HEK293 (cell line): Measurements from ENCODE around the gene CEMP1.

Source experiments
- CTCF ChIA-PET: fragments of 350-600 bp; formaldehyde crosslinking; extraction: SDS; loops from one replicate; lab custom pipeline; 2021; ENCODE audit warnings: antibody characterized with exemption; lab: Yijun Ruan, JAX
- POLR2A ChIA-PET: fragments of 300-600 bp; formaldehyde crosslinking; extraction: SDS; loops from one replicate; lab custom pipeline; 2020; ENCODE audit warnings: antibody characterized with exemption, inconsistent platforms; lab: Yijun Ruan, JAX
- H3K27ac ChIP-seq: fragments of 200-500 bp; sonication (Bioruptor generic); 2 replicates; pipeline ENCODE4 v1.5.1; 2014; ENCODE audit warnings: low read depth, low read length, control low read depth, inconsistent platforms; ENCODE audit errors: extremely low read depth
- H3K36me3 ChIP-seq, 2 experiments: fragments of 200-500 bp in 1 of 2; sonication (Bioruptor generic) in 1 of 2; 1 replicate in 1 of 2; 2 replicates in 1 of 2; pipeline ENCODE4 v1.5.1; 2014 to 2017; ENCODE audit warnings: inconsistent platforms in 2 of 2, low read length in 2 of 2; ENCODE audit not compliant: control insufficient read depth in 2 of 2, insufficient read depth in 1 of 2
- H3K4me1 ChIP-seq: fragments of 200-500 bp; sonication (Bioruptor generic); 2 replicates; pipeline ENCODE4 v1.5.1; 2014; ENCODE audit warnings: mild to moderate bottlenecking, low read length, inconsistent platforms; ENCODE audit not compliant: control insufficient read depth, insufficient read depth
- H3K4me3 ChIP-seq: 2 replicates; pipeline ENCODE4 v1.5.1; 2011; ENCODE audit warnings: low read depth, mild to moderate bottlenecking, control low read depth, low read length, moderate library complexity
- H3K9me3 ChIP-seq: fragments of 200-500 bp; sonication (Bioruptor generic); 2 replicates; pipeline ENCODE4 v1.5.1; 2014; ENCODE audit warnings: low read depth, low read length, inconsistent platforms; ENCODE audit not compliant: control insufficient read depth, insufficient read depth
- ELK4 ChIP-seq: IDR thresholded peaks from 2 replicates; pipeline ENCODE4 v1.6.1; 2011; ENCODE audit warnings: mild to moderate bottlenecking, low read depth, low read length, borderline replicate concordance
- KLF7 ChIP-seq: fragments of 450-650 bp; formaldehyde crosslinking; IDR thresholded peaks from 2 replicates; pipeline ENCODE4 v1.5.1; 2016; ENCODE audit warnings: missing biosample characterization, missing genetic modification characterization, borderline replicate concordance
- PRDM1 ChIP-seq: fragments of 450-650 bp; formaldehyde crosslinking; IDR thresholded peaks from 2 replicates; pipeline ENCODE4; 2016; ENCODE audit warnings: missing biosample characterization, missing genetic modification characterization
- YY2 ChIP-seq: fragments of 450-650 bp; formaldehyde crosslinking; IDR thresholded peaks from 2 replicates; pipeline ENCODE4 v1.5.1; 2016; ENCODE audit warnings: missing biosample characterization, missing genetic modification characterization
- ZBTB21 ChIP-seq: fragments of 450-650 bp; formaldehyde crosslinking; IDR thresholded peaks from 2 replicates; pipeline ENCODE4 v1.5.1; 2017; ENCODE audit warnings: missing biosample characterization, missing genetic modification characterization
- ZBTB26 ChIP-seq: fragments of 450-650 bp; formaldehyde crosslinking; optimal IDR thresholded peaks from 2 replicates; pipeline ENCODE3; 2016; ENCODE audit warnings: missing biosample characterization, mild to moderate bottlenecking, missing genetic modification characterization
- ZFP37 ChIP-seq: fragments of 450-650 bp; formaldehyde crosslinking; IDR thresholded peaks from 2 replicates; pipeline ENCODE4 v1.5.1; 2016; ENCODE audit warnings: missing biosample characterization, missing genetic modification characterization
- ZIC2 ChIP-seq: fragments of 450-650 bp; formaldehyde crosslinking; IDR thresholded peaks from 2 replicates; pipeline ENCODE4 v1.5.1; 2016; ENCODE audit warnings: missing biosample characterization, missing genetic modification characterization
- ZNF274 ChIP-seq, 2 experiments: fragments of 200-500 bp in 1 of 2; fragments of 450-650 bp in 1 of 2; sonication (Bioruptor generic) in 1 of 2; formaldehyde crosslinking in 1 of 2; IDR thresholded peaks; 2 replicates each; pipeline versions ENCODE4 v1.5.1 to v1.6.1; 2014 to 2016; ENCODE audit warnings: borderline replicate concordance in 1 of 2, inconsistent platforms in 1 of 2, low read length in 1 of 2, missing biosample characterization in 1 of 2, missing genetic modification characterization in 1 of 2
- ZNF292 ChIP-seq: fragments of 450-650 bp; formaldehyde crosslinking; IDR thresholded peaks from 2 replicates; pipeline ENCODE4 v1.5.1; 2016; ENCODE audit warnings: low read depth, missing biosample characterization, missing genetic modification characterization, borderline replicate concordance
- ZNF311 ChIP-seq: fragments of 450-650 bp; formaldehyde crosslinking; IDR thresholded peaks from 2 replicates; pipeline ENCODE4 v1.5.1; 2017; ENCODE audit warnings: missing biosample characterization, missing genetic modification characterization, borderline replicate concordance
- ZNF354C ChIP-seq: fragments of 450-650 bp; formaldehyde crosslinking; IDR thresholded peaks from 2 replicates; pipeline ENCODE4 v1.5.1; 2016; ENCODE audit warnings: missing biosample characterization, missing genetic modification characterization, low read depth, borderline replicate concordance
- ZNF391 ChIP-seq: fragments of 450-650 bp; formaldehyde crosslinking; IDR thresholded peaks from 2 replicates; pipeline ENCODE4 v1.5.1; 2016; ENCODE audit warnings: low read depth, missing biosample characterization, missing genetic modification characterization, borderline replicate concordance
- ZNF658 ChIP-seq: fragments of 450-650 bp; formaldehyde crosslinking; IDR thresholded peaks from 2 replicates; pipeline ENCODE4; 2016; ENCODE audit warnings: missing biosample characterization, missing genetic modification characterization
- ZNF843 ChIP-seq: fragments of 450-650 bp; formaldehyde crosslinking; IDR thresholded peaks from 2 replicates; pipeline ENCODE4 v1.5.1; 2016; ENCODE audit warnings: missing biosample characterization, missing genetic modification characterization
- ZSCAN16 ChIP-seq: fragments of 450-650 bp; formaldehyde crosslinking; IDR thresholded peaks from 2 replicates; pipeline ENCODE4 v1.5.1; 2016; ENCODE audit warnings: missing biosample characterization, missing genetic modification characterization
- ZSCAN4 ChIP-seq: fragments of 450-650 bp; formaldehyde crosslinking; IDR thresholded peaks from 2 replicates; pipeline ENCODE4 v1.5.1; 2017; ENCODE audit warnings: missing biosample characterization, missing genetic modification characterization
- TF ChIP-seq, protein P1 (sequence below): fragments of 450-650 bp; formaldehyde crosslinking; IDR thresholded peaks from 2 replicates; pipeline ENCODE4 v1.5.1; 2017; ENCODE audit warnings: missing biosample characterization, missing genetic modification characterization
- TF ChIP-seq, protein P2 (sequence below): fragments of 450-650 bp; formaldehyde crosslinking; IDR thresholded peaks from 2 replicates; pipeline ENCODE4 v1.5.1; 2016; ENCODE audit warnings: missing biosample characterization, missing genetic modification characterization
- TF ChIP-seq, protein P3 (sequence below): fragments of 450-650 bp; formaldehyde crosslinking; IDR thresholded peaks from 2 replicates; pipeline ENCODE4 v1.5.1; 2016; ENCODE audit warnings: missing biosample characterization, missing genetic modification characterization

CEMP1 gene

DNA sequence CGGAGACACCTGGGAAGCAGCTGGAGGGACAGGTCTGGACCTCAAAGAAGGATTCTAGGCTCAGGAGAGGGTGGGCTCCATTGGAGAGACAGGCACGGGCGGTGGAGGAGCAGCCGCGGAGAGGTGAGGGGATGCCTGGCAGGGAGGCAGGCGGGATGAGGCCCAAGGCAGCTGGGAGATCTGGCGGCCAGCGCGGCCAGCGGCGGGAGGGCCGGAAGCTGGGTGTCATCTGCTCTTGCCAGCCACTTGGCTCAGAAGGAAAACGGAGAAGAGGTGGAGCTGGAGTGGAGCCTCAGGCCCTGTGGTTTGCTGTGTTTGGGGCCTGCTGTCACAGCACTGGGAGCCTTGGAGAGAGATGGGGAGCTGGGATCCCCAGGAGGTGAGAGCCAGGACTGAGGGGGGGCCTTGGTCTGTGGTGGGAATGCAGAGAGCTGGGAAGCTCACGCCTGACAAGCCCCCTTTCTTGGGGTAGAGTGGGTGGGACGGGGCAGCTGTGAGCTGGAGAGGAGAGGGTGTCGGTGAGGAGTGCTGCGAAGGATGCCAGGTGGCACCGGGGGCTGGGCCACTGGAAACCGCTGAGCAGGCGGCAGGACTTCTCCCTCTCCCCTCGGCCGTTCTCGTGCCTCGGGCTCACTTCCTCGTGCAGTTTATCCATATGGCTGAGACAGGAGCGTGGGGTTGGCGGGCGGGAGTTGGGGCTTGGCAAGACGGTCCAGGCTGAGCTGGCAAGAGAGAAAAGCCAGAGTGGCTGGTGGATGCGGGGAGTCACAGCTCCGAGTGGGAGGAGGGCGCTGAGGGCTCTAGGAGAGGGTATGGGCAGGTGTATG is 48.3 kb downstream of the CEMP1 start:
- Histone ChIP-seq H3K4me3 (no peak overlapping the region), H3K9me3 (no peaks in the 10 kb centered on the region), H3K27ac (no peak overlapping the region), H3K36me3 (peaks cover 0 to 4% of the 10 kb centered on the region in 2 experiments; a peak in 1 of 3 replicates), H3K4me1 (no peaks in the 10 kb centered on the region; the same call in 1 of the 2 replicates)
- ChIA-PET CTCF (interaction anchor here (1.8 kb wide), 1 partner anchor 18 kb away, joined by 7 read pairs; no protein-coding TSS in a partner anchor), POLR2A (interaction anchor here (1.0 kb wide), 1 partner anchor 13 kb away, joined by 3 read pairs; no protein-coding TSS in a partner anchor)
- TF ChIP-seq ZNF354C (no peak), ZNF292 (tag by site-specific recombination) (no peak), ZSCAN16 (tag by site-specific recombination) (no peak), ZFP37 (tag by site-specific recombination) (no peak), ZBTB26 (peak; percentile 8), ZIC2 (tag by site-specific recombination) (peak; percentile 48), ZBTB21 (tag by site-specific recombination) (no peak)
- TF ChIP-seq, protein P1, sequence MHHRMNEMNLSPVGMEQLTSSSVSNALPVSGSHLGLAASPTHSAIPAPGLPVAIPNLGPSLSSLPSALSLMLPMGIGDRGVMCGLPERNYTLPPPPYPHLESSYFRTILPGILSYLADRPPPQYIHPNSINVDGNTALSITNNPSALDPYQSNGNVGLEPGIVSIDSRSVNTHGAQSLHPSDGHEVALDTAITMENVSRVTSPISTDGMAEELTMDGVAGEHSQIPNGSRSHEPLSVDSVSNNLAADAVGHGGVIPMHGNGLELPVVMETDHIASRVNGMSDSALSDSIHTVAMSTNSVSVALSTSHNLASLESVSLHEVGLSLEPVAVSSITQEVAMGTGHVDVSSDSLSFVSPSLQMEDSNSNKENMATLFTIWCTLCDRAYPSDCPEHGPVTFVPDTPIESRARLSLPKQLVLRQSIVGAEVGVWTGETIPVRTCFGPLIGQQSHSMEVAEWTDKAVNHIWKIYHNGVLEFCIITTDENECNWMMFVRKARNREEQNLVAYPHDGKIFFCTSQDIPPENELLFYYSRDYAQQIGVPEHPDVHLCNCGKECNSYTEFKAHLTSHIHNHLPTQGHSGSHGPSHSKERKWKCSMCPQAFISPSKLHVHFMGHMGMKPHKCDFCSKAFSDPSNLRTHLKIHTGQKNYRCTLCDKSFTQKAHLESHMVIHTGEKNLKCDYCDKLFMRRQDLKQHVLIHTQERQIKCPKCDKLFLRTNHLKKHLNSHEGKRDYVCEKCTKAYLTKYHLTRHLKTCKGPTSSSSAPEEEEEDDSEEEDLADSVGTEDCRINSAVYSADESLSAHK (tag by site-specific recombination) = peak; percentile 71

- ChIA-PET CTCF (interaction anchor here (1.8 kb wide), 1 partner anchor 19 kb away, joined by 7 read pairs; no protein-coding TSS in a partner anchor), POLR2A (no interaction called here)
- Histone ChIP-seq H3K9me3 (no peaks in the 10 kb centered on the region), H3K4me1 (no peaks in the 10 kb centered on the region; the same call in 1 of the 2 replicates), H3K36me3 (peaks cover 0 to 4% of the 10 kb centered on the region in 2 experiments; a peak in 1 of 3 replicates), H3K27ac (no peak overlapping the region), H3K4me3 (no peak overlapping the region)
- TF ChIP-seq ZSCAN4 (tag by site-specific recombination) (no peak), YY2 (no peak), KLF7 (tag by site-specific recombination) (no peak), ZNF843 (tag by site-specific recombination) (no peak)
- TF ChIP-seq, protein P2, sequence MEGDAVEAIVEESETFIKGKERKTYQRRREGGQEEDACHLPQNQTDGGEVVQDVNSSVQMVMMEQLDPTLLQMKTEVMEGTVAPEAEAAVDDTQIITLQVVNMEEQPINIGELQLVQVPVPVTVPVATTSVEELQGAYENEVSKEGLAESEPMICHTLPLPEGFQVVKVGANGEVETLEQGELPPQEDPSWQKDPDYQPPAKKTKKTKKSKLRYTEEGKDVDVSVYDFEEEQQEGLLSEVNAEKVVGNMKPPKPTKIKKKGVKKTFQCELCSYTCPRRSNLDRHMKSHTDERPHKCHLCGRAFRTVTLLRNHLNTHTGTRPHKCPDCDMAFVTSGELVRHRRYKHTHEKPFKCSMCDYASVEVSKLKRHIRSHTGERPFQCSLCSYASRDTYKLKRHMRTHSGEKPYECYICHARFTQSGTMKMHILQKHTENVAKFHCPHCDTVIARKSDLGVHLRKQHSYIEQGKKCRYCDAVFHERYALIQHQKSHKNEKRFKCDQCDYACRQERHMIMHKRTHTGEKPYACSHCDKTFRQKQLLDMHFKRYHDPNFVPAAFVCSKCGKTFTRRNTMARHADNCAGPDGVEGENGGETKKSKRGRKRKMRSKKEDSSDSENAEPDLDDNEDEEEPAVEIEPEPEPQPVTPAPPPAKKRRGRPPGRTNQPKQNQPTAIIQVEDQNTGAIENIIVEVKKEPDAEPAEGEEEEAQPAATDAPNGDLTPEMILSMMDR = no peak
Measured at GRCh38 chr16:2482249-2482648, 49.0 kb downstream of the CEMP1 start.

GRCh38 chr16:2481676-2482075 is 49.5 kb downstream of the CEMP1 start:
- ChIA-PET POLR2A (no interaction called here), CTCF (no interaction called here)
- H3K9me3 ChIP-seq = no peaks in the 10 kb centered on the region
- H3K4me3 ChIP-seq = no peak overlapping the region
- no peaks in the 10 kb centered on the region for H3K4me1 ChIP-seq
- peaks cover 0 to 4% of the 10 kb centered on the region in 2 experiments; a peak in 1 of 3 replicates for H3K36me3 ChIP-seq
- H3K27ac ChIP-seq = no peak overlapping the region
- TF ChIP-seq, protein P3, sequence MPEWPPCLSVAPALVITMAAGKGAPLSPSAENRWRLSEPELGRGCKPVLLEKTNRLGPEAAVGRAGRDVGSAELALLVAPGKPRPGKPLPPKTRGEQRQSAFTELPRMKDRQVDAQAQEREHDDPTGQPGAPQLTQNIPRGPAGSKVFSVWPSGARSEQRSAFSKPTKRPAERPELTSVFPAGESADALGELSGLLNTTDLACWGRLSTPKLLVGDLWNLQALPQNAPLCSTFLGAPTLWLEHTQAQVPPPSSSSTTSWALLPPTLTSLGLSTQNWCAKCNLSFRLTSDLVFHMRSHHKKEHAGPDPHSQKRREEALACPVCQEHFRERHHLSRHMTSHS (tag by site-specific recombination) = no peak
- TF ChIP-seq ZNF311 (tag by site-specific recombination) (no peak), ZNF274 (IDR thresholded peaks at IDR 0.05; ENCODE audit: low read length) (no peak), ZNF274 (tag by site-specific recombination; IDR thresholded peaks at IDR 0.05; ENCODE audit: borderline replicate concordance) (no peak), ZNF658 (tag by site-specific recombination) (no peak), ZNF391 (no peak), ELK4 (no peak), PRDM1 (no peak)
